ENCODE results near the gene NADSYN1.
A peak's percentile ranks its signal among the peaks of the same experiment; 100 is the strongest.
"Not testable (repeated sequence)": the region's sequence is repeated elsewhere in the genome, so short reads cannot be mapped to it uniquely, and the experiment has no call there.

NADSYN1 gene

GRCh38 chr11:71453037-71453917 lies at the start of gene NADSYN1:
TSS of gene NADSYN1 (plus strand) at chr11:71453203. CDS start at chr11:71453297, 94 bp downstream.
- peak; percentile 90 for DNase-seq (ENCODE audit: low read depth)

GRCh38 chr11:71404209-71404608 lies 48.8 kb upstream of the NADSYN1 start:
- no peak for DNase-seq (ENCODE audit: low read depth)

- DNase-seq (ENCODE audit: low read depth), result no peak
These were observed 46.3 kb upstream of the NADSYN1 start for GRCh38 chr11:71406681-71407080.

- DNase-seq (ENCODE audit: low read depth), result no peak
These were observed 45.6 kb upstream of the NADSYN1 start for GRCh38 chr11:71407356-71407755.

GRCh38 chr11:71408826-71409225 lies 44.2 kb upstream of the NADSYN1 start:
- no peak for DNase-seq (ENCODE audit: low read depth)

- DNase-seq (ENCODE audit: low read depth), result no peak
These were observed 42.5 kb upstream of the NADSYN1 start for GRCh38 chr11:71410363-71410966.

- no peak for DNase-seq (ENCODE audit: low read depth)
These were observed 38.4 kb upstream of the NADSYN1 start for GRCh38 chr11:71414645-71415044.

- no peak for DNase-seq (ENCODE audit: low read depth)
These were observed 34.4 kb upstream of the NADSYN1 start for GRCh38 chr11:71418643-71419042.

- DNase-seq (ENCODE audit: low read depth), result no peak
These were observed 32.4 kb upstream of the NADSYN1 start for GRCh38 chr11:71420455-71421241.

GRCh38 chr11:71421392-71421950 lies 31.5 kb upstream of the NADSYN1 start:
- no peak for DNase-seq (ENCODE audit: low read depth)

- not testable (repeated sequence) for DNase-seq (ENCODE audit: low read depth)
These were observed 30.7 kb upstream of the NADSYN1 start for GRCh38 chr11:71422318-71422717.

- DNase-seq (ENCODE audit: low read depth), result no peak
These were observed 29.7 kb upstream of the NADSYN1 start for GRCh38 chr11:71423181-71423790.

GRCh38 chr11:71425409-71425808 lies 27.6 kb upstream of the NADSYN1 start:
- no peak for DNase-seq (ENCODE audit: low read depth)

- no peak for DNase-seq (ENCODE audit: low read depth)
These were observed 27.1 kb upstream of the NADSYN1 start for GRCh38 chr11:71425860-71426259.

- DNase-seq (ENCODE audit: low read depth), result no peak
These were observed 26.6 kb upstream of the NADSYN1 start for GRCh38 chr11:71426413-71426812.

- DNase-seq (ENCODE audit: low read depth), result no peak
These were observed 24.1 kb upstream of the NADSYN1 start for GRCh38 chr11:71428861-71429435.

GRCh38 chr11:71429701-71430100 lies 23.3 kb upstream of the NADSYN1 start:
- DNase-seq (ENCODE audit: low read depth), result no peak

- DNase-seq (ENCODE audit: low read depth), result no peak
These were observed 22.8 kb upstream of the NADSYN1 start for GRCh38 chr11:71430166-71430565.

GRCh38 chr11:71431271-71431670 lies 21.7 kb upstream of the NADSYN1 start:
- no peak for DNase-seq (ENCODE audit: low read depth)

- DNase-seq (ENCODE audit: low read depth), result no peak
These were observed 20.0 kb upstream of the NADSYN1 start for GRCh38 chr11:71432761-71433647.
